Tibial nerve (tissue), 4 donors: ENCODE results near the gene SRSF4. TPM values are rescaled to one million over a fixed set of nuclear protein-coding genes. Genes with fewer than 3 reads are reported as not detected.

Source experiments
- DNase-seq, 2 donors: peaks; one replicate each; pipeline ENCODE4 v3.0.0-alpha.2; 2019; ENCODE audit warnings: low spot score in 2 of 2
- H3K27ac ChIP-seq, 4 donors: fragments of 200-600 bp; sonication (generic) in 3 of 4; one replicate each; pipeline ENCODE4 v1.5.1; 2017 to 2019; ENCODE audit warnings: mild to moderate bottlenecking in 1 of 4
- H3K27me3 ChIP-seq, 2 donors: fragments of 200-600 bp; sonication (generic) in 1 of 2; one replicate each; pipeline versions ENCODE4 v1.5.1 to v1.6.0; 2017 to 2019
- H3K36me3 ChIP-seq, 3 donors: fragments of 200-600 bp; sonication (generic); one replicate each; pipeline ENCODE4 v1.5.1; 2018 to 2019
- H3K4me1 ChIP-seq, 4 donors: fragments of 200-600 bp; sonication (generic) in 3 of 4; one replicate each; pipeline ENCODE4 v1.5.1; 2017 to 2019
- H3K4me3 ChIP-seq, 4 donors: fragments of 200-600 bp; sonication (generic) in 3 of 4; one replicate each; pipeline ENCODE4 v1.5.1; 2017 to 2019; ENCODE audit warnings: mild to moderate bottlenecking in 1 of 4, moderate library complexity in 1 of 4
- H3K9me3 ChIP-seq, 4 donors: fragments of 200-600 bp; sonication (generic) in 3 of 4; one replicate each; pipeline ENCODE4 v1.5.1; 2017 to 2019
- CTCF ChIP-seq, 5 experiments: fragments of 200-600 bp in 3 of 5; fragments of 450-650 bp in 2 of 5; sonication (generic) in 3 of 5; IDR thresholded peaks; one replicate each; pipeline ENCODE4 v1.5.1; 2016 to 2019; ENCODE audit warnings: antibody characterized with exemption in 5 of 5, mild to moderate bottlenecking in 3 of 5, moderate library complexity in 2 of 5
- EP300 ChIP-seq, 2 donors: sonication (generic); formaldehyde crosslinking; IDR thresholded peaks; one replicate each; pipeline ENCODE4 v1.6.1; 2017; ENCODE audit warnings: antibody characterized with exemption in 2 of 2, mild to moderate bottlenecking in 1 of 2
- POLR2A ChIP-seq, 2 donors: fragments of 450-650 bp; IDR thresholded peaks; one replicate each; pipeline ENCODE4 v1.6.1; 2017; ENCODE audit warnings: antibody characterized with exemption in 2 of 2, mild to moderate bottlenecking in 2 of 2, moderate library complexity in 2 of 2
- whole genome bisulfite sequencing, 2 donors: methylation state at CpG; one replicate each; pipeline ENCODE4 v1.1.5; 2018; 5-methylcytosine and 5-hydroxymethylcytosine counted together
- total RNA-seq, 4 donors: library from RNA; depleted of rRNA; stranded (reverse); fragments of >200 nt; gene quantifications; one replicate each; pipeline ENCODE4 v1.1.0, GENCODE V29; 2016

Gene SRSF4
- total RNA-seq, 4 donors from 2014 or later, result 63.4 to 75.9 (median 69.1) TPM

GRCh38 chr1:29148656-29149491 is 32.8 kb downstream of the SRSF4 start:
- no peak for TF ChIP-seq CTCF (IDR thresholded peaks at IDR 0.05)
- TF ChIP-seq POLR2A (IDR thresholded peaks at IDR 0.05), result no peak
- TF ChIP-seq EP300 (IDR thresholded peaks at IDR 0.05), result no peak
- WGBS, 2 donors, result 93% methylated on average over 35 of the region's 35 CpGs
- Histone ChIP-seq H3K4me3 (no peak overlapping the region), H3K27me3 (no peaks in the 10 kb centered on the region), H3K9me3 (no peaks in the 10 kb centered on the region), H3K27ac (no peak overlapping the region), H3K4me1 (no peaks in the 10 kb centered on the region), H3K36me3 (peaks cover 5 to 100% (median 50%) of the 10 kb centered on the region in 3 donors)
- DNase-seq, result no peak

- 71 to 77% methylated on average over 8 of the region's 8 CpGs for WGBS, 2 donors
- no peaks in the 10 kb centered on the region for H3K9me3 ChIP-seq
- no peak for DNase-seq
- peaks cover 5 to 89% (median 24%) of the 10 kb centered on the region in 3 donors for H3K36me3 ChIP-seq
- no peak overlapping the region for H3K27ac ChIP-seq
- TF ChIP-seq EP300 (IDR thresholded peaks at IDR 0.05), result no peak
- no peak for TF ChIP-seq POLR2A (IDR thresholded peaks at IDR 0.05)
- no peak for TF ChIP-seq CTCF (IDR thresholded peaks at IDR 0.05)
- H3K4me1 ChIP-seq, result no peaks in the 10 kb centered on the region
- H3K4me3 ChIP-seq, result no peak overlapping the region
- no peaks in the 10 kb centered on the region for H3K27me3 ChIP-seq
Observed at GRCh38 chr1:29145739-29146437, 35.8 kb downstream of the SRSF4 start.

- H3K4me1 ChIP-seq, result no peaks in the 10 kb centered on the region
- TF ChIP-seq CTCF (IDR thresholded peaks at IDR 0.05) (no peak), POLR2A (IDR thresholded peaks at IDR 0.05) (no peak), EP300 (IDR thresholded peaks at IDR 0.05) (no peak)
- peaks cover 5 to 72% (median 21%) of the 10 kb centered on the region in 3 donors for H3K36me3 ChIP-seq
- H3K4me3 ChIP-seq, result no peak overlapping the region
- WGBS, 2 donors, result 94 to 97% methylated on average over 2 of the region's 2 CpGs
- peaks cover 0 to 9% (median 0%) of the 10 kb centered on the region in 4 donors for H3K9me3 ChIP-seq
- H3K27me3 ChIP-seq, result no peaks in the 10 kb centered on the region
- no peak for DNase-seq
- H3K27ac ChIP-seq, result no peak overlapping the region
Observed at GRCh38 chr1:29144178-29144577, 37.5 kb downstream of the SRSF4 start.

GRCh38 chr1:29142714-29143113 is 39.0 kb downstream of the SRSF4 start:
- no peak overlapping the region for H3K4me3 ChIP-seq
- TF ChIP-seq CTCF (IDR thresholded peaks at IDR 0.05) (no peak), EP300 (IDR thresholded peaks at IDR 0.05) (no peak), POLR2A (IDR thresholded peaks at IDR 0.05) (no peak)
- peaks cover 0 to 57% (median 8%) of the 10 kb centered on the region in 3 donors for H3K36me3 ChIP-seq
- no peaks in the 10 kb centered on the region for H3K27me3 ChIP-seq
- no peak for DNase-seq
- H3K27ac ChIP-seq, result no peak overlapping the region
- WGBS, 2 donors, result 59 to 69% methylated on average over 2 of the region's 2 CpGs
- peaks cover 0 to 9% (median 0%) of the 10 kb centered on the region in 4 donors for H3K9me3 ChIP-seq
- no peaks in the 10 kb centered on the region for H3K4me1 ChIP-seq
